ENCODE data around the gene GNG12.

The GNG12 gene

GRCh38 chr1:67839826-67840225 is 6.6 kb upstream of the GNG12 start:
- no peak for DNase-seq

- DNase-seq: no peak
These were observed 5.1 kb upstream of the GNG12 start for GRCh38 chr1:67838180-67838910.

GRCh38 chr1:67836769-67837168 is 3.5 kb upstream of the GNG12 start:
- no peak for DNase-seq

GRCh38 chr1:67835663-67836452 is 2.6 kb upstream of the GNG12 start:
- DNase-seq: no peak

GRCh38 chr1:67834246-67834877 is 1.1 kb upstream of the GNG12 start:
- peak; percentile 40 for DNase-seq

GRCh38 chr1:67833602-67833940 is 304 bp upstream of the GNG12 start:
- DNase-seq: no peak

- peak; percentile 70 for DNase-seq
These were observed 1.3 kb downstream of the GNG12 start for GRCh38 chr1:67831850-67832513.

GRCh38 chr1:67830928-67831830 is 2.1 kb downstream of the GNG12 start:
- no peak for DNase-seq

- no peak for DNase-seq
These were observed 3.0 kb downstream of the GNG12 start for GRCh38 chr1:67830226-67830625.

- DNase-seq: peak; percentile 9
These were observed 5.6 kb downstream of the GNG12 start for GRCh38 chr1:67827688-67828087.

- DNase-seq: no peak
These were observed 7.7 kb downstream of the GNG12 start for GRCh38 chr1:67825591-67825990.

- DNase-seq: peak; percentile 71
These were observed 8.5 kb downstream of the GNG12 start for GRCh38 chr1:67824766-67825165.

- no peak for DNase-seq
These were observed 9.7 kb downstream of the GNG12 start for GRCh38 chr1:67823615-67824014.

GRCh38 chr1:67821263-67821662 is 12.0 kb downstream of the GNG12 start:
- DNase-seq: no peak

GRCh38 chr1:67818725-67819301 is 14.5 kb downstream of the GNG12 start:
- DNase-seq: no peak

- DNase-seq: no peak
These were observed 15.1 kb downstream of the GNG12 start for GRCh38 chr1:67818162-67818561.

- no peak for DNase-seq
These were observed 15.9 kb downstream of the GNG12 start for GRCh38 chr1:67817319-67817718.

- no peak for DNase-seq
These were observed 16.8 kb downstream of the GNG12 start for GRCh38 chr1:67816506-67816905.

GRCh38 chr1:67816095-67816475 is 17.2 kb downstream of the GNG12 start:
- no peak for DNase-seq

GRCh38 chr1:67815303-67816094 is 17.8 kb downstream of the GNG12 start:
- DNase-seq: no peak

- no peak for DNase-seq
These were observed 19.0 kb downstream of the GNG12 start for GRCh38 chr1:67814121-67814772.
